HepG2 (cell line): ENCODE measurements around the gene EVI5. TPM values are rescaled to one million over a fixed set of nuclear protein-coding genes. Genes with fewer than 3 reads are reported as not detected.

ENCODE experiments used
- JUND ChIP-seq: sonication (generic); formaldehyde crosslinking; IDR thresholded peaks from 2 replicates; pipeline ENCODE4 v1.8.0; 2022; ENCODE audit warnings: mild to moderate bottlenecking, missing genetic modification reagents
- PRDM15 ChIP-seq: sonication (generic); formaldehyde crosslinking; IDR thresholded peaks from 2 replicates; pipeline ENCODE4 v1.4.0; 2020; ENCODE audit warnings: missing genetic modification reagents
- TFDP1 ChIP-seq: IDR thresholded peaks from 2 replicates; pipeline ENCODE4 v1.6.1; 2016; ENCODE audit warnings: missing compliant biosample characterization, missing genetic modification reagents, borderline replicate concordance
- ZBTB40 ChIP-seq, 2 experiments: fragments of 450-650 bp in 1 of 2; sonication (generic) in 1 of 2; formaldehyde crosslinking in 1 of 2; IDR thresholded peaks; 2 replicates each; pipeline versions ENCODE4 v1.6.1 to v1.8.0; 2016 to 2022; ENCODE audit warnings: antibody characterized with exemption in 1 of 2, mild to moderate bottlenecking in 1 of 2, missing genetic modification reagents in 1 of 2
- ZNF275 ChIP-seq: sonication (generic); formaldehyde crosslinking; IDR thresholded peaks from 2 replicates; pipeline ENCODE4 v1.8.0; 2022; ENCODE audit warnings: missing genetic modification reagents, mild to moderate bottlenecking, inconsistent platforms, borderline replicate concordance
- ZNF703 ChIP-seq: sonication (generic); formaldehyde crosslinking; IDR thresholded peaks from 2 replicates; pipeline ENCODE4 v1.5.1; 2020; ENCODE audit warnings: missing genetic modification reagents, mild to moderate bottlenecking, moderate library complexity, borderline replicate concordance
- ZNF839 ChIP-seq: sonication (generic); formaldehyde crosslinking; IDR thresholded peaks from 2 replicates; pipeline ENCODE4 v1.4.0; 2020; ENCODE audit warnings: missing genetic modification reagents, mild to moderate bottlenecking, borderline replicate concordance
- polyA plus RNA-seq, 8 experiments: library from polyadenylated mRNA; depleted of rRNA in 3 of 8; stranded (reverse) in 7 of 8; unstranded in 1 of 8; fragments of >200 nt; fragmentation: Illumina TruSeq in 4 of 8; extraction: Trizol in 4 of 8; gene quantifications; 2 replicates each; pipeline versions ENCODE4 v1.2.1 to v1.2.3, GENCODE V29; 2011 to 2016; ENCODE audit warnings: low read depth in 4 of 8, missing spikeins in 1 of 8, mixed read lengths in 1 of 8; ENCODE audit not compliant: insufficient read depth in 1 of 8
- total RNA-seq, 5 experiments: library from RNA; depleted of rRNA; stranded (reverse); fragments of >200 nt; fragmentation: Illumina TruSeq; extraction: Trizol; gene quantifications; 2 replicates each; pipeline ENCODE4 v1.2.3, GENCODE V29; 2016; ENCODE audit warnings: low read depth in 1 of 5

The EVI5 gene
- total and polyA plus RNA-seq, 2 of the 13 experiments (the other 11 are each of a cell fraction or from before 2014, with no cell fraction given): 4.0 to 12.6 TPM

- TF ChIP-seq ZNF275 (CRISPR knock-in tag) (no peak), JUND (CRISPR knock-in tag) (0 out of 2 replicates have a peak, but pooled peaks have one; percentile 43), TFDP1 (CRISPR knock-in tag) (peak; percentile 97), ZNF839 (CRISPR knock-in tag) (peak; percentile 92; the same call in 1 of the 2 replicates), PRDM15 (CRISPR knock-in tag) (peak; percentile 79), ZNF703 (CRISPR knock-in tag) (peak; percentile 96), ZBTB40 (IDR thresholded peaks at IDR 0.05) (no peak), ZBTB40 (CRISPR knock-in tag; IDR thresholded peaks at IDR 0.05) (peak; percentile 95)
These were observed at the start of gene EVI5 (continued) for GRCh38 chr1:92784639-92785500.
